Measurements from ENCODE around the gene CCT8.

GRCh38 chr21:29056005-29056404 is 17.4 kb downstream of the CCT8 start:
- TF ChIP-seq CTCF (IDR thresholded peaks at IDR 0.05): no peak
- no peak for TF ChIP-seq POLR2AphosphoS5 (IDR thresholded peaks at IDR 0.05)

Data from prostate gland (tissue), 2 donors.